Activated naive CD4-positive, alpha-beta T cell treated with Interleukin-2 at 50 U/mL for 16 hours (primary cell): ENCODE data around the gene MYCN.

ENCODE experiments used
- DNase-seq: peaks from one replicate; pipeline ENCODE4 v3.0.0-alpha.2; 2020

The MYCN gene

DNA sequence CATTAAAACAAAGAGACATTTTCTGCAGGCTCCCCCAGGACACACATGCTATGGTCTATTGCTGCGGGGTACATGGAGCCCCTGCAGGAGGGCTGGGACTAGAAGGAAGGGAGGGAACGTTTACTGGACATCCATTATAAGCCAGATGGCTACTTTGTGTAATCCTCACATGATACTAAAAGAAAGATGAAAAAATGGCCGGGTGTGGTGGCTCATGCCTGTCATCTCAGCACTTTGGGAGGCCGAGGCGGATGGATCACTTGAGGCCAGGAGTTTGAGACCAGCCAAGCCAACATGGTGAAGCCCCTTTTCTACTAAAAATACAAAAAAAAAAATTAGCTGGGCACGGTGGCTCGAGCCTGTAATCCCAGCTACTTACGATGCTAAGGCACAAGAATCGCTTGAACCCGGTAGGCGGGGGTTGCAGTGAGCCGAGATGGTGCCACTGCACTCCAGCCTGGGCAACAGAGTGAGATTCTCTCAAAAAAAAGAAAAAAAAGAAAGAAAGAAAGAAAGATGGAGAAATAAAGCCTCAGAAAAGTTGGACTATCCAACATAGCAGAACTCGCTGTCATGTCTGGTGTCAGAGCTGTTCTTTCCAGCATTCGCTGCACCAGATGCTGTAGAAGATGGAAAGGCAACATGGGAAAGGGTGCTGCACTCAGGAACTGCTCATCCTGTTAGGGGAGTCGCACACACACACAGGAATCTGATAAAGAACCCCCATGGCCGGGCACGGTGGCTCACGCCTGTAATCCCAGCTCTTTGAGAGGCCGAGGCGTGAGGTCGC lies 7.8 kb upstream of the MYCN start:
- no peak for DNase-seq

GRCh38 chr2:15933184-15933845 lies 7.0 kb upstream of the MYCN start:
- DNase-seq: no peak

- no peak for DNase-seq
Observed at GRCh38 chr2:15934291-15934945, 5.9 kb upstream of the MYCN start.

- DNase-seq: no peak
Observed at GRCh38 chr2:15935189-15935588, 5.2 kb upstream of the MYCN start.

- DNase-seq: no peak
Observed at GRCh38 chr2:15935675-15936074, 4.7 kb upstream of the MYCN start.

GRCh38 chr2:15936277-15937104 lies 3.9 kb upstream of the MYCN start:
- no peak for DNase-seq

GRCh38 chr2:15937105-15937881 lies 3.1 kb upstream of the MYCN start:
- no peak for DNase-seq

DNA sequence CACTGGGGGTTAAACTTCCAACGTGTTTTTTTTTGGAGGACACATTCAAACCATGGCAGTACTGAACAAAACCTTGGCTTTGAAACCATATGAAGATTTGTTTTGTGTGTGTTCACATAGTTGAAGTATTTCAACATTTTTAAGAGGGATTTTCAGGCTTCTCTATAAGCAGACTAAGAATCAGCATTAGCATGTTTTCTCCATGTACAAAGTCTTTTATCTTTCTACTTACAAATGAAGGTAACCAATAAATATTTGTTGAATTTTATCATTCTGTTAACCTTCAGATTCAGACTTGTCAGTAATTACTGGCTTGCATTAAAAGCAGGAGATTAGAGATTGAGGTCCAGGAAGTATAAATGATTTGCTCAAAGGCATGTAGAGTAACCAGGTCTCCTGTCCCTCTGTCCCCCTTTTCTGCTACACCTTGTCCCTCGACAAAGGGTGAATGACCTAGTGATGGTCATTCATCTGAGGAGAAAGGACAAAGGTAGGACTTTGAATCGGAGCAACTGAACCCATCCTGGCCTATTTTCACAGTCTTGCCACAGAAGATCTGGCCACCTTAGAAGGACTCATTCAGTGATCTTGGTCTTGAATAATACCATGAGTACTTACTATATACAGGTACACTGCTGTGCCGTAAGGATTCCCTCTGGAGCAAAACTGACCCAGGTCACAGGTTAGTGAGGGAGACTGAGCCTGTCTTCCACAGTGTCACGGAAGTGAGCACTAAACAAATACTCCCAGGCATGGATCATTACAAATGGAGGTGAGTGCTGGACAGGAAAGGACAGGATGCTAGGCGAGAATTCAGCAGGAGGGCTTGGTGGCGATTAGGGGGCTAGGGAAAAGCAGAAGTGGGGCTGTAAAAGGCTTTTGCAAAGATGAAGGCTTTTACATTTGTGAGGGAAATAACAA lies 2.2 kb upstream of the MYCN start:
- DNase-seq: no peak

DNA sequence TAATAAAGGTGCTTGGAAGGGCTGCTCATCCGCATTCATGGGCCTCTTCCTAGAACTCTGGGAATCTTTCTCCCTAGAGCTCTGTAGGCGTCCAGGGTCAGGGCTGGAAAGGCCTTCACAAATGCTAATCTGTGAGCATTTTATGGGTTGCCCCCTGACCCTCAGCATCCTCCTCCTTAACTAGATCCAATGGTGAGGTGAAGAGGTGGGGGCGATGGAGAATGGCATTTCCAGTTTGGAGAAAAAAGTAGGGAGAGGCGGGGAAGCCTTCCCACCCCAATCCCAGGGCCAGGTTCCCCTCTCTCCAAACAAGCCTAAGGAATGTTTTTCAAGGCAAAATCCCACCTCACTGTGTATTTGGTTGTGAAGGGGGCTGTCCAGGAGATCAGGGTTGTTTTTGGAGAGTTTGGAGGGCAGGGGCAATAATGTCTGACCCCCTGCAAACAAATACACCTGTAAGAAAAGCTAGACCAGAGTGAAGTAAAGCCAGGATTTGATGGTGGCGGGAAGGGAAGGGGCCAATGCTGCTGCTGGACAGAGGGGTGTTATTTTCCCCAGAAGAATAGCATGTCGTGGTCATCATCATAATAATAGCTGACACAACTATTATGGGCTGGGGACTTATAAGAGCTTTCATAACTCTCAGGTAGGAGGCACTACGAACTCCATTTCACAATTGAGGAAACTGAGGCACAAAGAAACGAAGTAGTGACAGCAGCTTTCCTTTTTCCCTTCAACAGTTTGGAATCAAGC lies 1.4 kb upstream of the MYCN start:
- no peak for DNase-seq

GRCh38 chr2:15939556-15939853 lies 845 bp upstream of the MYCN start:
- DNase-seq: no peak

GRCh38 chr2:15940661-15941480 lies 521 bp downstream of the MYCN start:
- no peak for DNase-seq

- no peak for DNase-seq
Observed at GRCh38 chr2:15941481-15941850, 1.1 kb downstream of the MYCN start.

- DNase-seq: no peak
Observed at GRCh38 chr2:15941871-15942710, 1.7 kb downstream of the MYCN start.

DNA sequence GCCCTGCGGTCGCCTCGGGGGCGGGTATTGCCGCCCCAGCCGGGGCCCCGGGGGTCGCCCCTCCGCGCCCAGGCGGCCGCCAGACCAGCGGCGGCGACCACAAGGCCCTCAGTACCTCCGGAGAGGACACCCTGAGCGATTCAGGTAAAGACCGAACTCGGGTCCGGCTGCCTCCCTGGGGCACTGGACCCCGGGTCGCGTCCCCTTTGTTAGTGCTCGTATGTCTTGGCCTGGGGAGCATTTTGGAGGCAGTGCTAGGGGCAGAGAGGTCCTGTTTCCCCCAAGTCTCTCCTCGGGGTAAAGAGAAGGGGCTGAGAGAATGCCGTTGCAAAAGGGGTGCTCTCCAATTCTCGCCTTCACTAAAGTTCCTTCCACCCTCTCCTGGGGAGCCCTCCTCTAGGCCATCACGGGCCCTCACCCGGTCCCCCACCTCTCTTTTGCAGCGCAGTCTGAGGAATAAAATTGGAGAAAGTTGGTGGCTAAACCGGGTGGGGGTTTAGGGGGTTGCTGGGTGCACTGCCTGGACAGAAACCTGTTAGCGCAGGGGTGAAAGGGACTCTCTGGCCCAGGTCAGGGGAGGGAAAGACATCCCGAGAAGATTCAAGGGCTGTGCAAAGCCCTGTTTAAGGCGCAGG lies 2.5 kb downstream of the MYCN start:
- no peak for DNase-seq

DNA sequence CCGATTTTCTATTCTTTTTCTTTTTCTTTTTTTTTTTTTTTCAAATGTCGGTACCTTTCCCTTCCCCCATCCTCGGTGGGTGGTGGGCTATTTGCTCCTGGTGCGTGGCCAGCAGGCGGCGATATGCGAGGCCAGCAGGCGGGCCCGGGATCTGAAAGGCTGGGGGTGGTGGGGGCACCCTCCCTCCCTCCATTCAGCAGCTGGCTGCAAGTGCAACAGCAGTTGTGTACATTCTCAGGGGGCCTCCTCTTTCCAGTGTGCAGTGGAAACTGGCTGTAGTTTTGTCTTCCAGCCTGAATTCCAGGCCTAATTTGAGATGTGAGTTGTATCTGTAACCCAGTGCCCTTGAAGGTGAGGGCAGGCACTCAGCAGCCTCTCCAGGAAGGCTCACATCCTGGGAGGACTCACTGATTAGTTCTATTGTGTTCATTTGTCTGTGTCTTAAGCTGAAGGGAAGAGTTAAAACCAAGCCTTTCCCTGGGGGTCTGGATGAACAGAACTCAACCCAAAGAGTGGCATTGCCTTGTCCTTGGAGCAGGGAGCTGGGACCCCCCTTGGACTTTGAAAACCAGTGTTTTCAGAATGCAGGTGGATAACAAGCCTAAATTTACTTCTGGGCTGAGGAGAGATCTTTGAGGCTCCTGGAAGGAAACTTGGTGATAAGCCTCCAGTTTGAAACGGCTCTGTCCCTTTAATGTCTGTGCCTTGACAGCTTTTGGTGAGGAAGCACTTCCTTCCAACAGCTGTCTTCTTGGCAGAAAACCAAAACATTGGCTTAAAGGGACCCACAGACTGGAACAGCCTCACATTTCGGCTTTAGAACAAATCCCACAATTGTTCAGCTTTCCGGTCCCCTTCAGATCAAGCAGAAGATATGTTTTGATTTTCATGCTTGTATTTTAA lies 3.3 kb downstream of the MYCN start:
- no peak for DNase-seq

- no peak for DNase-seq
Observed at GRCh38 chr2:15944325-15945017, 4.1 kb downstream of the MYCN start.
